K562 (cell line): ENCODE measurements around the gene TULP4. TPM values are rescaled to one million over a fixed set of nuclear protein-coding genes. Genes with fewer than 3 reads are reported as not detected.
A peak's percentile ranks its signal among the peaks of the same experiment; 100 is the strongest.

ENCODE experiments used
- ATAC-seq: fragments of 200-7000 bp; cut with Tn5 transposase; 3 replicates; pipeline ENCODE4 v1.9.1; 2020; ENCODE audit warnings: moderate library complexity
- BruUV-seq: library from RNA; stranded (reverse); fragments of 400-500 nt; replicated peaks from 2 replicates; lab custom pipeline; 2021; lab: Mats Ljungman, UMichigan
- CTCF ChIA-PET: fragments of 300-600 bp; formaldehyde crosslinking; extraction: SDS; loops from one replicate; lab custom pipeline; 2021; ENCODE audit warnings: low intra/inter-chr PET ratio; lab: Yijun Ruan, JAX
- POLR2A ChIA-PET: fragments of 300-600, 350-650 bp; sonication (Branson Sonifier 250); formaldehyde crosslinking; extraction: SDS; loops from one replicate; lab custom pipeline; 2021; ENCODE audit warnings: antibody characterized with exemption, inconsistent platforms; lab: Yijun Ruan, JAX
- DNase-seq, 4 experiments: peaks; one replicate each; pipeline versions ENCODE4 v3.0.0 to v3.0.0-alpha.2; 2011 to 2018; ENCODE audit warnings: low spot score in 3 of 4, mixed read lengths in 3 of 4; ENCODE audit errors: extremely low read depth in 1 of 4
- FAIRE-seq: peaks from 2 replicates; lab custom pipeline; 2011; peaks lifted over from hg19 to GRCh38; lab: Jason Lieb, UNC
- H2AFZ ChIP-seq: 2 replicates; pipeline ENCODE4 v1.6.0; 2011; ENCODE audit warnings: low read depth, low read length, control low read depth, inconsistent platforms
- H3K27ac ChIP-seq: fragments of 200-600 bp; 3 replicates; pipeline ENCODE4 v1.8.0; 2011; ENCODE audit warnings: low read depth, mild to moderate bottlenecking, control low read depth, inconsistent platforms, low read length, moderate library complexity, mixed read lengths; ENCODE audit errors: extremely low read depth
- H3K27me3 ChIP-seq, 2 experiments: fragments of 300-600 bp in 1 of 2; 2 replicates in 1 of 2; 3 replicates in 1 of 2; pipeline versions ENCODE4 v1.6.0 to v1.8.0; 2011; ENCODE audit warnings: inconsistent platforms in 2 of 2, low read length in 2 of 2, mild to moderate bottlenecking in 1 of 2, mixed read lengths in 1 of 2, moderate library complexity in 1 of 2; ENCODE audit not compliant: control insufficient read depth in 2 of 2, insufficient read depth in 2 of 2
- H3K36me3 ChIP-seq: fragments of 300-600 bp; 3 replicates; pipeline ENCODE4 v1.8.0; 2011; ENCODE audit warnings: mild to moderate bottlenecking, low read length, inconsistent platforms; ENCODE audit not compliant: control insufficient read depth, insufficient read depth
- H3K4me1 ChIP-seq, 2 experiments: fragments of 200-600 bp in 1 of 2; replicated peaks in 1 of 2; 2 replicates in 1 of 2; 3 replicates in 1 of 2; pipeline versions ENCODE4 v1.5.1 to v1.8.0; 2011; ENCODE audit warnings: inconsistent platforms in 2 of 2, low read length in 2 of 2, mild to moderate bottlenecking in 1 of 2, mixed read lengths in 1 of 2, moderate library complexity in 1 of 2; ENCODE audit not compliant: control insufficient read depth in 2 of 2, insufficient read depth in 2 of 2
- H3K4me2 ChIP-seq: 2 replicates; pipeline ENCODE4 v1.6.1; 2011; ENCODE audit warnings: low read length, control low read depth, inconsistent platforms, mixed read lengths; ENCODE audit not compliant: insufficient read depth
- H3K4me3 ChIP-seq: fragments of 200-600 bp; sonication (generic), shearing (Covaris generic); 2 replicates; pipeline ENCODE4 v1.5.1; 2016; ENCODE audit warnings: control low read depth, inconsistent platforms
- H3K79me2 ChIP-seq: fragments of 200-600 bp; 3 replicates; pipeline ENCODE4 v1.8.0; 2011; ENCODE audit warnings: low read length, inconsistent platforms; ENCODE audit not compliant: control insufficient read depth, insufficient read depth
- H3K9ac ChIP-seq, 2 experiments: 2 replicates each; pipeline versions ENCODE4 v1.6.0 to v1.6.1; 2011; ENCODE audit warnings: low read depth in 2 of 2, low read length in 2 of 2, control low read depth in 1 of 2, inconsistent platforms in 1 of 2, mild to moderate bottlenecking in 1 of 2, mixed read lengths in 1 of 2; ENCODE audit not compliant: insufficient read depth in 1 of 2
- H3K9me1 ChIP-seq: one replicate; pipeline ENCODE4 v1.6.0; 2011; ENCODE audit warnings: inconsistent platforms, mild to moderate bottlenecking, low read length, moderate library complexity; ENCODE audit not compliant: control insufficient read depth, insufficient read depth
- H3K9me3 ChIP-seq: replicated peaks from 2 replicates; pipeline ENCODE4 v1.5.1; 2011; ENCODE audit warnings: low read depth, low read length, inconsistent platforms; ENCODE audit not compliant: control insufficient read depth, insufficient read depth
- H4K20me1 ChIP-seq: replicated peaks from 2 replicates; pipeline ENCODE4 v1.6.1; 2011; ENCODE audit warnings: low read length, inconsistent platforms, mixed read lengths; ENCODE audit not compliant: control insufficient read depth, insufficient read depth
- CREB1 ChIP-seq, 2 experiments: sonication (generic) in 1 of 2; formaldehyde crosslinking in 1 of 2; IDR thresholded peaks; 2 replicates each; pipeline versions ENCODE4 v1.6.1 to v1.8.0; 2012 to 2022; ENCODE audit warnings: inconsistent platforms in 1 of 2, mild to moderate bottlenecking in 1 of 2, missing genetic modification reagents in 1 of 2, moderate library complexity in 1 of 2
- GTF2F1 ChIP-seq: IDR thresholded peaks from 2 replicates; pipeline ENCODE4 v1.6.1; 2011; ENCODE audit warnings: low read depth, low read length, improper control_type of control experiment
- HNRNPK ChIP-seq: fragments of 200-400 bp; formaldehyde crosslinking; IDR thresholded peaks from one replicate; pipeline ENCODE4 v1.6.1; 2018; ENCODE audit warnings: mild to moderate bottlenecking, low read depth, low read length; ENCODE audit not compliant: poor library complexity, severe bottlenecking
- JUN ChIP-seq, 2 experiments: sonication (generic) in 1 of 2; formaldehyde crosslinking in 1 of 2; IDR thresholded peaks; 2 replicates each; pipeline versions ENCODE4 v1.6.1 to v1.8.0; 2012 to 2022; ENCODE audit warnings: borderline replicate concordance in 2 of 2, mild to moderate bottlenecking in 2 of 2, improper control_type of control experiment in 1 of 2, low read depth in 1 of 2, low read length in 1 of 2, missing genetic modification reagents in 1 of 2
- KDM1A ChIP-seq, 2 experiments: fragments of 450-650 bp; IDR thresholded peaks; 2 replicates each; pipeline ENCODE4 v1.6.1; 2016; ENCODE audit warnings: mild to moderate bottlenecking in 2 of 2
- RB1 ChIP-seq: fragments of 450-650 bp; IDR thresholded peaks from 2 replicates; pipeline ENCODE4 v1.6.1; 2017; ENCODE audit warnings: low read depth, mild to moderate bottlenecking
- SRSF1 ChIP-seq: fragments of 200-400 bp; formaldehyde crosslinking; IDR thresholded peaks from 2 replicates; pipeline ENCODE4 v1.6.1; 2017; ENCODE audit warnings: mild to moderate bottlenecking, low read depth, low read length, moderate library complexity
- SRSF7 ChIP-seq: fragments of 200-400 bp; formaldehyde crosslinking; optimal IDR thresholded peaks from 2 replicates; pipeline ENCODE3; 2017; ENCODE audit warnings: mild to moderate bottlenecking, low read depth, low read length
- THAP12 ChIP-seq: fragments of 250-450 bp; sonication (Bioruptor Pico); IDR thresholded peaks from 2 replicates; pipeline ENCODE4 v1.9.0; 2021; ENCODE audit warnings: mild to moderate bottlenecking, inconsistent platforms
- ZNF184 ChIP-seq: sonication (generic); formaldehyde crosslinking; IDR thresholded peaks from 2 replicates; pipeline ENCODE4 v1.5.0; 2020; ENCODE audit warnings: missing genetic modification reagents
- WGBS: fragments of 100-300 bp; shearing (Covaris generic); methylation state at CpG from one replicate; pipeline ENCODE4 v1.1.6; 2016; ENCODE audit warnings: low coverage, mixed read lengths; ENCODE audit not compliant: insufficient coverage; ENCODE audit errors: missing lambda C conversion rate; 5-methylcytosine and 5-hydroxymethylcytosine counted together
- in situ Hi-C: fragments of 300-500 bp; cut with MboI; formaldehyde crosslinking; loops from 4 replicates; pipeline ENCODE4 v1.15.0; 2018; ENCODE audit warnings: inconsistent platforms, mixed read lengths
- intact Hi-C: fragments of 100-400 bp; cut with micrococcal nuclease; formaldehyde crosslinking; loops from 2 replicates; pipeline ENCODE4 v1.14.2; 2022
- polyA plus RNA-seq, 8 experiments: library from polyadenylated mRNA; depleted of rRNA in 4 of 8; stranded (reverse) in 5 of 8; unstranded in 3 of 8; fragments of >200 nt; fragmentation: Nextera tagmentation in 2 of 8; fragmentation: Illumina TruSeq in 1 of 8; extraction: Ambion mirVana in 2 of 8; extraction: Trizol in 1 of 8; gene quantifications; 2 replicates each; pipeline versions ENCODE4 v1.2.1 to v1.2.3, GENCODE V29; 2011 to 2014; ENCODE audit warnings: inconsistent platforms in 1 of 8, missing spikeins in 1 of 8
- total RNA-seq, 7 experiments: library from RNA; depleted of rRNA in 6 of 7; stranded (reverse); fragments of >200 nt in 6 of 7; fragmentation: Illumina TruSeq in 2 of 7; extraction: Trizol in 2 of 7; gene quantifications; 2 replicates each; pipeline versions ENCODE4 v1.2.1 to v1.2.3, GENCODE V29; 2011 to 2021; ENCODE audit warnings: low replicate concordance in 1 of 7

Gene TULP4
- total and polyA plus RNA-seq, 9 of the 15 experiments (the other 6 are each of a cell fraction or from before 2014, with no cell fraction given), result 1.2 to 50.4 (median 11.0) TPM

GRCh38 chr6:158309814-158310213 lies 2.5 kb upstream of the TULP4 start:
- Histone ChIP-seq H4K20me1 (no peaks in the 10 kb centered on the region), H3K9me1 (no peaks in the 10 kb centered on the region), H3K79me2 (no peaks in the 10 kb centered on the region), H3K9me3 (no peaks in the 10 kb centered on the region), H3K36me3 (peaks cover 14% of the 10 kb centered on the region; the same call in 1 of the 3 replicates), H3K9ac (no peak overlapping the region), H3K4me3 (no peak overlapping the region), H3K4me1 (no peaks in the 10 kb centered on the region), H3K27me3 (no peaks in the 10 kb centered on the region), H3K27ac (no peak overlapping the region), H2AFZ (no peak overlapping the region), H3K4me2 (no peak overlapping the region)
- intact Hi-C loops (no loop called here), in situ Hi-C loops (no loop called here)
- peak in 1 of 2 experiments; percentile 20; a peak in 1 of 4 replicates for TF ChIP-seq KDM1A (IDR thresholded peaks at IDR 0.05)
- peak; percentile 52 for TF ChIP-seq HNRNPK
- no peak for TF ChIP-seq RB1
- TF ChIP-seq JUN (IDR thresholded peaks at IDR 0.05; ENCODE audit: borderline replicate concordance, low read depth, low read length), result no peak
- TF ChIP-seq JUN (CRISPR knock-in tag; IDR thresholded peaks at IDR 0.05; ENCODE audit: borderline replicate concordance), result no peak
- FAIRE-seq, result no peak
- POLR2A ChIA-PET, result no interaction called here
- CTCF ChIA-PET, result no interaction called here
- WGBS, result 90% methylated on average over 3 of the region's 5 CpGs
- DNase-seq, result no peak
- BruUV-seq, result no TSS peak
- ATAC-seq, result no peak

GRCh38 chr6:158311193-158311592 lies 1.1 kb upstream of the TULP4 start:
- Histone ChIP-seq H3K79me2 (no peaks in the 10 kb centered on the region), H3K36me3 (peaks cover 14% of the 10 kb centered on the region; the same call in 1 of the 3 replicates), H2AFZ (no peak overlapping the region), H3K27me3 (no peaks in the 10 kb centered on the region), H3K9me3 (no peaks in the 10 kb centered on the region), H3K9me1 (no peaks in the 10 kb centered on the region), H3K9ac (no peak overlapping the region), H4K20me1 (no peaks in the 10 kb centered on the region), H3K27ac (no peak overlapping the region), H3K4me3 (no peak overlapping the region), H3K4me1 (no peaks in the 10 kb centered on the region), H3K4me2 (no peak overlapping the region)
- DNase-seq (no peak), ATAC-seq (no peak), FAIRE-seq (no peak)
- WGBS, result 68% methylated on average over 8 of the region's 8 CpGs
- POLR2A ChIA-PET, result no interaction called here
- CTCF ChIA-PET, result no interaction called here
- no TSS peak for BruUV-seq
- in situ Hi-C loops (no loop called here), intact Hi-C loops (no loop called here)
- TF ChIP-seq CREB1 (IDR thresholded peaks at IDR 0.05) (no peak), CREB1 (CRISPR knock-in tag; IDR thresholded peaks at IDR 0.05) (no peak), ZNF184 (no peak), SRSF7 (no peak), THAP12 (CRISPR knock-in tag) (no peak), SRSF1 (no peak), GTF2F1 (no peak)
